Endothelial cell (in vitro differentiated cells): ENCODE data around the gene PRR12. TPM values are rescaled to one million over a fixed set of nuclear protein-coding genes. Genes with fewer than 3 reads are reported as not detected.

Experiments
- DNase-seq: peaks from one replicate; pipeline ENCODE4 v3.0.0; 2021; ENCODE audit warnings: low spot score
- H3K27ac Mint-ChIP-seq: one replicate; pipeline ENCODE4 v1.8.0; 2021; ENCODE audit warnings: mixed read lengths, inconsistent platforms; ENCODE audit not compliant: unreplicated experiment
- H3K27me3 Mint-ChIP-seq: one replicate; pipeline ENCODE4 v1.8.0; 2021; ENCODE audit warnings: mild to moderate bottlenecking, moderate library complexity, mixed read lengths, inconsistent platforms; ENCODE audit not compliant: unreplicated experiment
- H3K36me3 Mint-ChIP-seq: one replicate; pipeline ENCODE4 v1.8.0; 2021; ENCODE audit warnings: mild to moderate bottlenecking, low read depth, mixed read lengths, inconsistent platforms; ENCODE audit not compliant: unreplicated experiment
- H3K4me1 Mint-ChIP-seq: one replicate; pipeline ENCODE4 v1.8.0; 2021; ENCODE audit warnings: mild to moderate bottlenecking, mixed read lengths, inconsistent platforms; ENCODE audit not compliant: unreplicated experiment
- H3K4me3 Mint-ChIP-seq: one replicate; pipeline ENCODE4 v1.8.0; 2021; ENCODE audit warnings: mild to moderate bottlenecking, mixed read lengths, inconsistent platforms; ENCODE audit not compliant: unreplicated experiment
- H3K9me3 Mint-ChIP-seq: one replicate; pipeline ENCODE4 v1.8.0; 2021; ENCODE audit warnings: mixed read lengths, inconsistent platforms; ENCODE audit not compliant: unreplicated experiment
- total RNA-seq: library from RNA; stranded (reverse); fragmentation: NEBNext Ultra II Directional; extraction: Animal tissue kit (Norgen Biotek cat#: 25700); gene quantifications from one replicate; pipeline ENCODE4 v1.2.1, GENCODE V29; 2021; ENCODE audit not compliant: unreplicated experiment
- TF ChIP-seq, protein P1 (sequence below): fragments of 200-600 bp; sonication (generic); IDR thresholded peaks from one replicate; pipeline ENCODE4 v1.5.0; 2021; ENCODE audit warnings: antibody characterized with exemption; ENCODE audit not compliant: unreplicated experiment

PRR12 gene
- total RNA-seq, 1 donor from 2014 or later: 38.8 TPM

DNA sequence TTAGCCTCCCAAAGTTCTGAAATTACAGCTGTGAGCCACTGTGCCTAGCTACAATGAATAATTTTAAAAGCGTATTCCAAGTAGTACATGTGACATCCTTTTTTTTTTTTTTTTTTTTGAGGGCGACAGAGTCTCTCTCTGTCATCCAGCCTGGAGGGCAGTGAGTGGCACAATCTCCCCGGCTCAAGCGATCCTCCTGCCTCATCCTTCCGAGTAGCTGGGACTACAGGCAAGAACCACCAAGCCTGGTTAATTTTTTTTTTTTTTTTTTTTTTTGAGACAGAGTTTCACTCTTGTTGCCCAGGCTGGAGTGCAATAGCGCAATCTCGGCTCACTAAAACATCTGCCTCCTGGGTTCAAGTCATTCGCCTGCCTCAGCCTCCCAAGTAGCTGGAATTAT is 3.8 kb upstream of the PRR12 start:
- DNase-seq: no peak
- Mint-ChIP-seq H3K27ac (no peak overlapping the region), H3K9me3 (no peaks in the 10 kb centered on the region), H3K4me1 (peaks cover 5% of the 10 kb centered on the region), H3K4me3 (no peak overlapping the region), H3K36me3 (no peaks in the 10 kb centered on the region), H3K27me3 (peaks cover 11% of the 10 kb centered on the region)
- TF ChIP-seq, protein P1, sequence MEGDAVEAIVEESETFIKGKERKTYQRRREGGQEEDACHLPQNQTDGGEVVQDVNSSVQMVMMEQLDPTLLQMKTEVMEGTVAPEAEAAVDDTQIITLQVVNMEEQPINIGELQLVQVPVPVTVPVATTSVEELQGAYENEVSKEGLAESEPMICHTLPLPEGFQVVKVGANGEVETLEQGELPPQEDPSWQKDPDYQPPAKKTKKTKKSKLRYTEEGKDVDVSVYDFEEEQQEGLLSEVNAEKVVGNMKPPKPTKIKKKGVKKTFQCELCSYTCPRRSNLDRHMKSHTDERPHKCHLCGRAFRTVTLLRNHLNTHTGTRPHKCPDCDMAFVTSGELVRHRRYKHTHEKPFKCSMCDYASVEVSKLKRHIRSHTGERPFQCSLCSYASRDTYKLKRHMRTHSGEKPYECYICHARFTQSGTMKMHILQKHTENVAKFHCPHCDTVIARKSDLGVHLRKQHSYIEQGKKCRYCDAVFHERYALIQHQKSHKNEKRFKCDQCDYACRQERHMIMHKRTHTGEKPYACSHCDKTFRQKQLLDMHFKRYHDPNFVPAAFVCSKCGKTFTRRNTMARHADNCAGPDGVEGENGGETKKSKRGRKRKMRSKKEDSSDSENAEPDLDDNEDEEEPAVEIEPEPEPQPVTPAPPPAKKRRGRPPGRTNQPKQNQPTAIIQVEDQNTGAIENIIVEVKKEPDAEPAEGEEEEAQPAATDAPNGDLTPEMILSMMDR: no peak

DNA sequence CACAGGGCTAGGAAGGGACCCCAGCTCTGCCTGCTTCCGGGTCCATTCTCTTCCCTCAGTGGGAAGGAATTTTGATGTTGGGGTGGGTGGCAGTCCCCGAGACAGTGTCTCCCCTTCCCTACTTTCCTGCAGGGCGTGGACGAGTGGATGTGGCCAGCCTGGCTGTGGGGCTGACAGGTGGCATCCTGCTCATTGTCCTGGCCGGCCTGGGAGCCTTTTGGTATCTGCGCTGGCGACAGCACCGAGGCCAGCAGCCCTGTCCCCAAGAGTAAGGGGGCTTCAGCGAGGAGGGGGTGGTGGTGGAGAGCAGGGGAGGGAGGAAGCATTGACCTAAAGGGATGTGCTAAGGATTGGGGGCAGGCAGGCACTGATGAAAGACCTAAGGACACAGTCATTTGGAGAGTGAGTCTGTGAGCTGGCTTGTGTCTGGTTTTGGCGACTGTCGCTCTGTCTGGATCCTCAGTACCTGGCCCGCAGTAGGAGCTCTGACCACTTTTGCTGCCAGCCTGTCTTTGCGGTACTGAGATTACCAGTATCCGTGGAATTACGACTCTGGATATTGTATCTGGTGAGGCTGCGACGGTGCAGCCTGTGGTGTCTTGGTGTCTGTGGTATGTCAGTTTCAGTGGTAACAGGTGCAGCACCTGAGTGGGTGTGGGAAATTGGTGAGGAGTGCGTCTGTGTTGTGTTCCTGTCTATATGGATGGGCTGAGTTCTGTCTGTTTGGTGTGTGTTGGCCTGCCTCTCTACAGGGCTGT is 2.4 kb upstream of the PRR12 start:
- no peak overlapping the region for H3K27ac Mint-ChIP-seq
- TF ChIP-seq, protein P1: no peak
- H3K36me3 Mint-ChIP-seq: peaks cover 3% of the 10 kb centered on the region
- H3K9me3 Mint-ChIP-seq: no peaks in the 10 kb centered on the region
- H3K4me3 Mint-ChIP-seq: peak overlapping the region; percentile 57
- H3K4me1 Mint-ChIP-seq: peaks cover 15% of the 10 kb centered on the region
- H3K27me3 Mint-ChIP-seq: peaks cover 12% of the 10 kb centered on the region
- DNase-seq: no peak

DNA sequence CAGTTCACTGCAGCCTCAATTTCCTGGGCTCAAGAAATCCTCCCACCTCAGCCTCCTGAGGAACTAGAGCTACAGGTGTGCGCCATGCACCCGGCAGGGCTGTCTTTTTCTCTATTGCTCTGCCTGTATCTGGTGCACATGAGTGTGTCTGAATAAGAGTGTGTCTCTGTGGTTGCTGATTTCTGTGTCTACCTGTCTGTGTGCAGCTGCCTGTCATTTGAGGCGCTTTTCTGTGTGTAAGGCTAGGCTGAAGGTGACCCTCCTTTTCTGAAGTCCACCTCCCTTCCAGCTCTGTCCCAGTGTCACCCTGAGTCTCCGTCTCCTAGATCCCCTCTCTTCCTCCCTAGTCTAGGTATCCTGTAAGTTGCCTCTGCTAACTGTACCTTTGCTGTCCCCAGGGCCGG is 1.5 kb upstream of the PRR12 start:
- Mint-ChIP-seq H3K9me3 (no peaks in the 10 kb centered on the region), H3K4me3 (peak overlapping the region; percentile 74)

DNA sequence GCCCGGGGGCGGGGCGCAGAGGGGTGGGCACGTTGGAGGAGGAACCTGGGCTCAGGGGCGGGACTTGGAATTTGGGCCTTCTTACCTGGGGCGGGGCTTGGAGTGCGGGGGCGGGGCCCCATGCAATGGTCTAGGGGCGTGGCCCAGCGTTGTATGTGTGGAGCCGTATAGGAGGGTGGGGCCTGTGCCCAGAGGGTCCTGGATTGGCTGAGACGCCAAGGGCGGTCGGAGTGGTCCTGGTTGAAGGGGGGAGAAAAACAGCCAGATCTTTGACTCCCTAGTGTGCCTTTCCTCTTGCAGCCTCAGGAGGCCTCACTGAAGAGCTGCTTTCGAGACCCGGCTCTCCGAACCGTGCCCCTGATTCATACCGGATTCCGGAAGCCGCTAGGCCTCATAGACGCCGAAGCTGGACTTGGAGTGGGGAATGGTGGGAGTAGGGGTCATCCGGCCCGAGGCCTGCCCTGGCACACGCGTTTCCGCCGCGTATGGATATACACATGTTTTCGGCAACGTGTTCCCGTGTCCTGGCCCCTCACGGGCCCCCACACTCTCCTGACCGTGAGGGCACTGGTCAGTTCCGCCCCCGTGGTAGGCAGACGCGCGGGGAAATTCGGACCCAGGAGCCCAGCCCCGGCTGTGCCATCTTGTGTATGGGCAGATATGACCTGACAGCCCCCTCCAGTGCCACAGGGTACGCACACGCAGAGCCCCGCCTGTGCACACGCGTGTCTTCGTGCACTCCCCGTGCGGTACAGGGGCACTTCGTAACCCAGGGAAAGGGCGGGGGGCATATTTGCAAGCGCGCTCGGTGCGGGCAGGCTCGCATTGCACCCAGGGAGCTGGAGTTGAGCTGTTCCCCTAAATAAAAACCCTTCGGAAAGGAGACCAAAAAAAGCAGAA is 661 bp upstream of the PRR12 start:
- Mint-ChIP-seq H3K27me3 (peaks cover 12% of the 10 kb centered on the region), H3K4me3 (peak overlapping the region; percentile 93), H3K4me1 (peaks cover 21% of the 10 kb centered on the region), H3K27ac (peak overlapping the region; percentile 93), H3K36me3 (peaks cover 12% of the 10 kb centered on the region), H3K9me3 (no peaks in the 10 kb centered on the region)
- DNase-seq: peak; percentile 92
- TF ChIP-seq, protein P1: no peak

More for the DNA sequence above, 1.5 kb upstream of the PRR12 start:
- TF ChIP-seq, protein P1: no peak
- peaks cover 21% of the 10 kb centered on the region for H3K4me1 Mint-ChIP-seq
- peaks cover 12% of the 10 kb centered on the region for H3K27me3 Mint-ChIP-seq
- H3K27ac Mint-ChIP-seq: peak overlapping the region; percentile 74
- H3K36me3 Mint-ChIP-seq: peaks cover 12% of the 10 kb centered on the region
- no peak for DNase-seq
